A549 (cell line): ENCODE data around the gene GPR17. TPM values are rescaled to one million over a fixed set of nuclear protein-coding genes. Genes with fewer than 3 reads are reported as not detected.
A peak's percentile ranks its signal among the peaks of the same experiment; 100 is the strongest.

Experiments used
- ATAC-seq, 2 experiments: fragments of 200-7000 bp in 1 of 2; fragments of >200 bp in 1 of 2; cut with Nextera tagmentation in 1 of 2; cut with Tn5 transposase in 1 of 2; 3 replicates each; pipeline versions ENCODE4 v1.8.0 to v1.9.1; 2018 to 2020; ENCODE audit warnings: mild to moderate bottlenecking in 1 of 2, moderate library complexity in 1 of 2
- CTCF ChIA-PET: fragments of 300-600 bp; sonication (Branson Sonifier 250); formaldehyde crosslinking; extraction: SDS; loops from one replicate; lab custom pipeline; 2021; ENCODE audit warnings: antibody characterized with exemption, inconsistent platforms; lab: Yijun Ruan, JAX
- POLR2A ChIA-PET: fragments of 350-600 bp; formaldehyde crosslinking; extraction: SDS; loops from one replicate; lab custom pipeline; 2021; ENCODE audit warnings: antibody characterized with exemption, inconsistent platforms; lab: Yijun Ruan, JAX
- DNase-seq, 2 experiments: peaks; one replicate each; pipeline versions ENCODE4 v3.0.0 to v3.0.0-alpha.2; 2011 to 2016; ENCODE audit warnings: low read depth in 1 of 2, low spot score in 1 of 2
- FAIRE-seq: peaks from 2 replicates; lab custom pipeline; 2011; peaks lifted over from hg19 to GRCh38; lab: Jason Lieb, UNC
- H3K27ac ChIP-seq, 2 experiments: fragments of >200 bp; sonication (Bioruptor Twin); formaldehyde crosslinking; 3 replicates each; pipeline ENCODE4 v1.5.1; 2016 to 2017
- H3K4me1 ChIP-seq: fragments of >200 bp; sonication (Bioruptor Twin); formaldehyde crosslinking; 3 replicates; pipeline ENCODE4 v1.6.1; 2016
- H3K4me2 ChIP-seq: fragments of >200 bp; sonication (Bioruptor Twin); formaldehyde crosslinking; 3 replicates; pipeline ENCODE4 v1.6.1; 2016
- H3K4me3 ChIP-seq: fragments of >200 bp; sonication (Bioruptor Twin); formaldehyde crosslinking; 3 replicates; pipeline ENCODE4 v1.5.1; 2016
- H3K9me3 ChIP-seq: fragments of >200 bp; sonication (Bioruptor Twin); formaldehyde crosslinking; 3 replicates; pipeline ENCODE4 v1.6.1; 2016
- BCL3 ChIP-seq: fragments of >200 bp; sonication (Bioruptor Twin); formaldehyde crosslinking; IDR thresholded peaks from 3 replicates; pipeline ENCODE4 v1.6.1; 2016
- CBX8 ChIP-seq: fragments of 200-600 bp; sonication (generic); IDR thresholded peaks from 2 replicates; pipeline ENCODE4 v1.6.1; 2016
- CEBPB ChIP-seq, 2 experiments: fragments of >200 bp in 1 of 2; sonication (Bioruptor Twin) in 1 of 2; formaldehyde crosslinking in 1 of 2; IDR thresholded peaks; 2 replicates each; pipeline ENCODE4 v1.6.1; 2012 to 2016
- CHD4 ChIP-seq: fragments of 200-600 bp; sonication (generic); IDR thresholded peaks from 2 replicates; pipeline ENCODE4 v1.6.1; 2016; ENCODE audit warnings: antibody characterized with exemption, mild to moderate bottlenecking, borderline replicate concordance
- EHF ChIP-seq: fragments of 250-450 bp; sonication (Bioruptor Pico); IDR thresholded peaks from 2 replicates; pipeline ENCODE4 v1.5.0; 2020; ENCODE audit warnings: mild to moderate bottlenecking
- HDAC2 ChIP-seq: fragments of 200-600 bp; sonication (generic); IDR thresholded peaks from 2 replicates; pipeline ENCODE4 v1.6.1; 2016
- HOXB5 ChIP-seq: fragments of 250-450 bp; sonication (Bioruptor Pico); IDR thresholded peaks from 2 replicates; pipeline ENCODE4 v1.5.0; 2020; ENCODE audit warnings: mild to moderate bottlenecking, moderate library complexity
- KDM1A ChIP-seq: fragments of 200-600 bp; sonication (generic); IDR thresholded peaks from 2 replicates; pipeline ENCODE4 v1.6.1; 2016; ENCODE audit warnings: low read depth, mild to moderate bottlenecking
- MAX ChIP-seq: IDR thresholded peaks from 2 replicates; pipeline ENCODE4 v1.6.1; 2012
- MAZ ChIP-seq: fragments of 150-350 bp; IDR thresholded peaks from 2 replicates; pipeline ENCODE4 v1.6.1; 2014; ENCODE audit warnings: antibody characterized with exemption, low read depth, low read length, borderline replicate concordance
- RAD21 ChIP-seq, 2 experiments: fragments of >200 bp in 1 of 2; sonication (Bioruptor Twin) in 1 of 2; formaldehyde crosslinking in 1 of 2; IDR thresholded peaks in 1 of 2; conservative IDR thresholded peaks in 1 of 2; 2 replicates in 1 of 2; 3 replicates in 1 of 2; pipeline ENCODE4 v1.6.1; 2012 to 2018; ENCODE audit warnings: inconsistent platforms in 1 of 2
- RARB ChIP-seq: fragments of 250-450 bp; sonication (Bioruptor Pico); IDR thresholded peaks from 2 replicates; pipeline ENCODE4 v1.8.0; 2021; ENCODE audit warnings: mild to moderate bottlenecking, moderate library complexity
- RCOR1 ChIP-seq: fragments of 150-350 bp; IDR thresholded peaks from 2 replicates; pipeline ENCODE4 v1.6.1; 2014; ENCODE audit warnings: antibody characterized with exemption, low read length, low read depth
- REST ChIP-seq: fragments of 200-600 bp; sonication (generic); IDR thresholded peaks from 2 replicates; pipeline ENCODE4 v1.6.1; 2016; ENCODE audit warnings: antibody characterized with exemption, mild to moderate bottlenecking, moderate library complexity
- TFCP2L1 ChIP-seq: fragments of 250-450 bp; sonication (Bioruptor Pico); IDR thresholded peaks from 2 replicates; pipeline ENCODE4 v1.5.0; 2021; ENCODE audit warnings: mild to moderate bottlenecking
- ZC3H11A ChIP-seq: fragments of 450-650 bp; IDR thresholded peaks from 2 replicates; pipeline ENCODE4 v1.6.1; 2014; ENCODE audit warnings: antibody characterized with exemption, mild to moderate bottlenecking
- WGBS: methylation state at CpG from one replicate; pipeline ENCODE4 v1.1.6; 2017; ENCODE audit errors: missing lambda C conversion rate; 5-methylcytosine and 5-hydroxymethylcytosine counted together
- polyA plus RNA-seq, 4 experiments: library from polyadenylated mRNA; depleted of rRNA in 3 of 4; stranded (reverse); fragments of >200 nt; fragmentation: RNase III in 1 of 4; extraction: RNeasy Plus Mini Kit Qiagen cat#74134 plus additional on column Dnase treatment in 1 of 4; gene quantifications; 2 replicates in 3 of 4; 3 replicates in 1 of 4; pipeline ENCODE4 v1.2.3, GENCODE V29; 2011 to 2017
- TF ChIP-seq, protein P1 (sequence below): fragments of >200 bp; sonication (Bioruptor Twin); formaldehyde crosslinking; IDR thresholded peaks from 3 replicates; pipeline ENCODE4 v1.5.1; 2016
- TF ChIP-seq, protein P2 (sequence below): fragments of 250-450 bp; sonication (Bioruptor Pico); IDR thresholded peaks from 2 replicates; pipeline ENCODE4 v1.5.0; 2021; ENCODE audit warnings: mild to moderate bottlenecking, moderate library complexity, borderline replicate concordance
- TF ChIP-seq, protein P3 (sequence below): fragments of 450-650 bp; IDR thresholded peaks from 2 replicates; pipeline ENCODE4 v1.6.1; 2014; ENCODE audit warnings: antibody characterized with exemption

GPR17 gene
- polyA plus RNA-seq, 2 of the 4 experiments (the other 2 are of a cell fraction) = not detected

- TF ChIP-seq MAZ (no peak), EHF (CRISPR knock-in tag) (no peak), CHD4 (no peak), KDM1A (no peak), RARB (CRISPR knock-in tag) (no peak)
- TF ChIP-seq, protein P1, sequence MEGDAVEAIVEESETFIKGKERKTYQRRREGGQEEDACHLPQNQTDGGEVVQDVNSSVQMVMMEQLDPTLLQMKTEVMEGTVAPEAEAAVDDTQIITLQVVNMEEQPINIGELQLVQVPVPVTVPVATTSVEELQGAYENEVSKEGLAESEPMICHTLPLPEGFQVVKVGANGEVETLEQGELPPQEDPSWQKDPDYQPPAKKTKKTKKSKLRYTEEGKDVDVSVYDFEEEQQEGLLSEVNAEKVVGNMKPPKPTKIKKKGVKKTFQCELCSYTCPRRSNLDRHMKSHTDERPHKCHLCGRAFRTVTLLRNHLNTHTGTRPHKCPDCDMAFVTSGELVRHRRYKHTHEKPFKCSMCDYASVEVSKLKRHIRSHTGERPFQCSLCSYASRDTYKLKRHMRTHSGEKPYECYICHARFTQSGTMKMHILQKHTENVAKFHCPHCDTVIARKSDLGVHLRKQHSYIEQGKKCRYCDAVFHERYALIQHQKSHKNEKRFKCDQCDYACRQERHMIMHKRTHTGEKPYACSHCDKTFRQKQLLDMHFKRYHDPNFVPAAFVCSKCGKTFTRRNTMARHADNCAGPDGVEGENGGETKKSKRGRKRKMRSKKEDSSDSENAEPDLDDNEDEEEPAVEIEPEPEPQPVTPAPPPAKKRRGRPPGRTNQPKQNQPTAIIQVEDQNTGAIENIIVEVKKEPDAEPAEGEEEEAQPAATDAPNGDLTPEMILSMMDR = peak; percentile 86
- TF ChIP-seq, all 56 proteins: peak for 4
These were observed 3.7 kb downstream of the GPR17 start (continued) for GRCh38 chr2:127649684-127650040.

GRCh38 chr2:127650041-127650784 lies 4.3 kb downstream of the GPR17 start:
- ChIA-PET POLR2A (interaction anchor here (0.9 to 2.2 kb wide), 3 partner anchors 12 to 142 kb away, joined by 3 to 6 read pairs (median 4); no protein-coding TSS in a partner anchor), CTCF (interaction anchor here (0.6 to 4.2 kb wide), 44 partner anchors 10 to 464 kb away, joined by 3 to 44 read pairs (median 4); partner anchors contain the start of gene IWS1)
- FAIRE-seq = no peak
- H3K4me1 ChIP-seq = peaks cover 18% of the 10 kb centered on the region
- H3K27ac ChIP-seq = no peak overlapping the region
- no peaks in the 10 kb centered on the region for H3K9me3 ChIP-seq
- H3K4me2 ChIP-seq = no peak overlapping the region
- TF ChIP-seq HDAC2 (no peak), MAX (no peak), HOXB5 (no peak), EHF (CRISPR knock-in tag) (no peak), RAD21 (conservative IDR thresholded peaks at IDR 0.05 in 1 of 2, IDR thresholded peaks at IDR 0.05 in 1 of 2) (no peak; a peak in 1 of 5 replicates), REST (no peak), CBX8 (no peak), CEBPB (IDR thresholded peaks at IDR 0.05) (no peak), BCL3 (no peak), TFCP2L1 (CRISPR knock-in tag) (no peak), ZC3H11A (no peak), RCOR1 (no peak)
- TF ChIP-seq, protein P2, sequence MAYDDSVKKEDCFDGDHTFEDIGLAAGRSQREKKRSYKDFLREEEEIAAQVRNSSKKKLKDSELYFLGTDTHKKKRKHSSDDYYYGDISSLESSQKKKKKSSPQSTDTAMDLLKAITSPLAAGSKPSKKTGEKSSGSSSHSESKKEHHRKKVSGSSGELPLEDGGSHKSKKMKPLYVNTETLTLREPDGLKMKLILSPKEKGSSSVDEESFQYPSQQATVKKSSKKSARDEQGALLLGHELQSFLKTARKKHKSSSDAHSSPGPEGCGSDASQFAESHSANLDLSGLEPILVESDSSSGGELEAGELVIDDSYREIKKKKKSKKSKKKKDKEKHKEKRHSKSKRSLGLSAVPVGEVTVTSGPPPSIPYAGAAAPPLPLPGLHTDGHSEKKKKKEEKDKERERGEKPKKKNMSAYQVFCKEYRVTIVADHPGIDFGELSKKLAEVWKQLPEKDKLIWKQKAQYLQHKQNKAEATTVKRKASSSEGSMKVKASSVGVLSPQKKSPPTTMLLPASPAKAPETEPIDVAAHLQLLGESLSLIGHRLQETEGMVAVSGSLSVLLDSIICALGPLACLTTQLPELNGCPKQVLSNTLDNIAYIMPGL = no peak
- TF ChIP-seq, protein P3, sequence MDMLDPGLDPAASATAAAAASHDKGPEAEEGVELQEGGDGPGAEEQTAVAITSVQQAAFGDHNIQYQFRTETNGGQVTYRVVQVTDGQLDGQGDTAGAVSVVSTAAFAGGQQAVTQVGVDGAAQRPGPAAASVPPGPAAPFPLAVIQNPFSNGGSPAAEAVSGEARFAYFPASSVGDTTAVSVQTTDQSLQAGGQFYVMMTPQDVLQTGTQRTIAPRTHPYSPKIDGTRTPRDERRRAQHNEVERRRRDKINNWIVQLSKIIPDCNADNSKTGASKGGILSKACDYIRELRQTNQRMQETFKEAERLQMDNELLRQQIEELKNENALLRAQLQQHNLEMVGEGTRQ = no peak
- ATAC-seq = peak in 1 of 2 experiments; percentile 37; a peak in 3 of 6 replicates
- H3K4me3 ChIP-seq = no peak overlapping the region
- no peak for DNase-seq
- WGBS = 54% methylated on average over 8 of the region's 17 CpGs
